ENCODE results near the gene PPBP.

The PPBP gene

DNA sequence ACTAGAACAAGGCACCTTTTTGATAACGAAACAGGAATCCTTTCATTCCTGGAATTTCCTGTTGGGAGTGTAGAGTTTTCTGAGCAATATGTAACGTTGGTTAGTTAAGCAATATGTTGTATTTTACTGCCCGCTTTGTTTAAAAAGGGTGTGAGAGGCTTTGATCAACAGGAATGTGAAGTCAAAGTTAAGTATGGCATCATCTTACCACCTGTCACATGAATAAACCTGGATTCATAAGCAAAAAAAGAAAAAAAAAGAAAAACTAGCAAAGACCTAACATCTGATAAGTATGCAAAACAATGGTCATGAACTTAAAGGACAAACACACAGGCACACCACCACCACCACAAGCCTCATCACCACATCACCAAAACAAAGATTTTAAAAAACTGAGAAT lies 17.5 kb upstream of the PPBP start:
- TF ChIP-seq, protein P1, sequence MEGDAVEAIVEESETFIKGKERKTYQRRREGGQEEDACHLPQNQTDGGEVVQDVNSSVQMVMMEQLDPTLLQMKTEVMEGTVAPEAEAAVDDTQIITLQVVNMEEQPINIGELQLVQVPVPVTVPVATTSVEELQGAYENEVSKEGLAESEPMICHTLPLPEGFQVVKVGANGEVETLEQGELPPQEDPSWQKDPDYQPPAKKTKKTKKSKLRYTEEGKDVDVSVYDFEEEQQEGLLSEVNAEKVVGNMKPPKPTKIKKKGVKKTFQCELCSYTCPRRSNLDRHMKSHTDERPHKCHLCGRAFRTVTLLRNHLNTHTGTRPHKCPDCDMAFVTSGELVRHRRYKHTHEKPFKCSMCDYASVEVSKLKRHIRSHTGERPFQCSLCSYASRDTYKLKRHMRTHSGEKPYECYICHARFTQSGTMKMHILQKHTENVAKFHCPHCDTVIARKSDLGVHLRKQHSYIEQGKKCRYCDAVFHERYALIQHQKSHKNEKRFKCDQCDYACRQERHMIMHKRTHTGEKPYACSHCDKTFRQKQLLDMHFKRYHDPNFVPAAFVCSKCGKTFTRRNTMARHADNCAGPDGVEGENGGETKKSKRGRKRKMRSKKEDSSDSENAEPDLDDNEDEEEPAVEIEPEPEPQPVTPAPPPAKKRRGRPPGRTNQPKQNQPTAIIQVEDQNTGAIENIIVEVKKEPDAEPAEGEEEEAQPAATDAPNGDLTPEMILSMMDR (IDR thresholded peaks at IDR 0.05; ENCODE audit: low read depth, low read length) = no peak
- no peak for DNase-seq (ENCODE audit: low read depth, low spot score)
- in situ Hi-C loops (cut with HindIII; ENCODE audit: low sequenced_read_pairs) = no loop called here
- no peak overlapping the region for H3K4me3 ChIP-seq (ENCODE audit: low read depth, low read length)

DNA sequence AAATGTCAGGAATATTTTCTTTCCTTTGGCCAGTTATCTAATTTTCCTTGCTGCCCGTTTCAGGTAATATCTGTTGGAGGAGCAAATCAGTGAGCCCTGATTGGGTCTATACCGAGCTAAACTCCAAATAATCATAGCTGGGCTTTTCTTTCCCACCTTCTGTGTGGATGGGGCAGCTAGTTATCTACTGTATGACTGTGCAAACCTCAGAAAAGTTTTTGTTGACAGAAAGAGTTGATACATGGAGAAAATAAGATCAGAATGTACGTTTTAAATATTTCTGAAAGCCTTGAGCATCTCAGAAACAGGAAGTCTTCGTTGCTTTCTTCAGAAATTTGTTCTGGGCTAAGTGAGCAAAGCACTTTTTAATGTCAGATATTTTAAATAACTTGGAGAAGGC lies 16.7 kb upstream of the PPBP start:
- in situ Hi-C loops (cut with HindIII; ENCODE audit: low sequenced_read_pairs) = no loop called here
- DNase-seq (ENCODE audit: low read depth, low spot score) = no peak
- no peak overlapping the region for H3K4me3 ChIP-seq (ENCODE audit: low read depth, low read length)
- TF ChIP-seq, protein P1 (IDR thresholded peaks at IDR 0.05; ENCODE audit: low read depth, low read length) = no peak

DNA sequence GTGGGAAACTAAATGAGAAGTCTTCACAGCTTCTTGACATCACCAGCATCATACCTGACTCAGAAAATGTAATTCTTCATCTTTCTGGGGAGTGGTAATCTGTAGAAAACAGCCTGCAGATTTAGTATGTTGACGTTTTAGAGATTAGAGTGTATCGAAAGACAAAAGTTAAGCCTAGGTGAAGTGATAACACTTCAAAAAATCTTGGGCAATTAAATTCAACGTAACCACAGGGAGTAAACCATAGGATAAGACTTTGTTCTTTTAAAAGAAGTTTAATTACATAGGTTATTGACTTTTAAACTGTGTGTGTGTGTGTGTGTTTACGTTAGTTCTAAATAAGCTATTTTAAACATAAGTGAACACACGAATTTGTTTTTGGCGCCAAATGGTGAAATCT lies 12.3 kb upstream of the PPBP start:
- TF ChIP-seq, protein P1 (IDR thresholded peaks at IDR 0.05; ENCODE audit: low read depth, low read length) = no peak
- DNase-seq (ENCODE audit: low read depth, low spot score) = no peak
- no peak overlapping the region for H3K4me3 ChIP-seq (ENCODE audit: low read depth, low read length)
- in situ Hi-C loops (cut with HindIII; ENCODE audit: low sequenced_read_pairs) = no loop called here

DNA sequence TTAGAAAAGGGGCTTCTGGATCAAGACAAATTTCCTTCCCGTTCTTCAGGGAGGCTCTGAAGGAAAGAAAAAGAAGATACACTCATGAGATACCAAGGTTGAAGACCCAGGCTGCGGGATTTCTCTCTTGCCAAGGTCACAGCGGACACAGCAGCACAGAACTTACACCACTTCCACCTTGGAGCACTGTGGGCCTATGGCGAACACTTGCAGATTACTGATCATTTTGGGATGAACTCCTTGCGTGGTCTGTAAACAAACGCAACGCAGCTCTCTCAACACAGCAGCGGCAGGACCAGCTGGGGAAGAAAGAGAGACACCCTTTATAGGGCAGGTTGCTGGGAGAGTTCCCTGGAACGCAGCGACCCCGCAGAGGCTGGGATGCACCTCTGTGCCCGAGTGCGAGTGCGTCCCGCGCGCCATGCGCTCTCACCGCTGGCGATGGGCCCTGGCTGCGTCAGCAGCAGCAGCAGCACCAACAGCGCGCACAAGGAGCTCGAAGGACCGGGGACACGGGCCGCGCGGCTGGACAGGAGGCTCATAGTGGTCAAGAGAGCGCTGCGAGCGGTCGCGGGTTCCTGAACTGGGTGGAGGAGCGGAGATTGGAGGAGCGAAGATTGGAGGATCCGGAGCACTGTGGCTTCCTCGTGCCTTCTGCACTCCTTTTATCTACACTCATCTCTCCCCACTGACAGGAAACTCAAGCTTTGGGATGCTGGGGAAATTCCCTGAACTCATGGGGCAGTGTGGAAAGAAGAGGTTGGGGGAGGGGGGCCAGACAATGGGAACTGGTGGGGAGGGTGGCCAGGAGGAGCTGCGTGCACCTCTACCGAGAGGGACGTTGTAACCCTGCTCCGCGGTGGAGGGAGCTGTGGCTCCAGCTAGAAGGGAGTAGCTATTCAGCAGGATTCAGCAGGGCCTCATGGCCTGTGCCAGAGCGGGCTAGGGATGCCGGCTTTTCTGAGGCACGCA lies 10.3 kb upstream of the PPBP start, which contains the start of gene CXCL5:
Gene CXCL5 (minus strand): TSS at position 638 of the 972 bp plus-strand sequence. CDS start 96 bp downstream, at position 542.
- peak; percentile 57 for DNase-seq (ENCODE audit: low read depth, low spot score)
- TF ChIP-seq, protein P1 (IDR thresholded peaks at IDR 0.05; ENCODE audit: low read depth, low read length) = no peak
- in situ Hi-C loops (cut with HindIII; ENCODE audit: low sequenced_read_pairs) = no loop called here
- H3K4me3 ChIP-seq (ENCODE audit: low read depth, low read length) = peak within 1 kb of the TSS; percentile 33

DNA sequence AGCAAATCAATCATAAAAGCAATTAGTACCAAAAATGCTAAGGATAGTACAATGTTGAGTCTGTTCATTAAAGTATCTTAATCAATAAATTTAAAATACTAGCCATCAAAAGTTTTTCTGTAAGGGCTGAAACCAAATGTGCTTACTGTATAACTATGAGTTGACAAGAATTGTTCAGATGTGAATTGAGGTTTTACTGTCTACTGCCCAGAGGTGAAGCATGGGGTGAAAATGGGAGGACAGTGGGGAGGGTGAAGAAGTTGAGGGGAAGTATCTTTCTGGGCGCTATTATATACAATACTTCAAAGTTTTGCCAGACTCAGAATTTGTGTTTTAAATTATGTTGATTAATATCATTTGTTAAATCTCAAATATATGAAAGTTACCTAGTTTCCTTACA lies 4.1 kb upstream of the PPBP start:
- in situ Hi-C loops (cut with HindIII; ENCODE audit: low sequenced_read_pairs) = no loop called here

DNA sequence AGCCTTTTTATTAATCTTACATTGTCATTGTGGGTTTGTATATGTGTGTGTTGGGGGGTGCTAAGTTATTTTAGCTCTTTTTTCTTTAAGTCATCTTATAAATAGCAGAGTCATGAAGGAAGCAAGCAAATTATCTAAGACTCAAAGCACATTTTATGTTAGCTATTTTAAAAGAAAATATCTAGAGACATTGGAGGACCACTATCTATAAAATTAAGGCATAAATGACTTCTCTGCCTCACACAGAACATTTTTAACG lies 3.7 kb upstream of the PPBP start:
- TF ChIP-seq, protein P1 (IDR thresholded peaks at IDR 0.05; ENCODE audit: low read depth, low read length) = no peak
- H3K4me3 ChIP-seq (ENCODE audit: low read depth, low read length) = no peak overlapping the region
- no peak for DNase-seq (ENCODE audit: low read depth, low spot score)
- in situ Hi-C loops (cut with HindIII; ENCODE audit: low sequenced_read_pairs) = no loop called here

More for the DNA sequence above, 4.1 kb upstream of the PPBP start:
- H3K4me3 ChIP-seq (ENCODE audit: low read depth, low read length) = no peak overlapping the region
- DNase-seq (ENCODE audit: low read depth, low spot score) = no peak
- TF ChIP-seq, protein P1 (IDR thresholded peaks at IDR 0.05; ENCODE audit: low read depth, low read length) = no peak
